OCI-LY1 (cell line): ENCODE results near the gene NKAIN2.

Experiments
- CTCF ChIP-seq: fragments of 200-600 bp; sonication (generic), shearing (Covaris generic); IDR thresholded peaks from 2 replicates; pipeline ENCODE4 v1.5.1; 2017; ENCODE audit warnings: mild to moderate bottlenecking, antibody characterized with exemption, low read length, moderate library complexity, mixed read lengths
- EZH2 ChIP-seq: fragments of 200-600 bp; sonication (generic), shearing (Covaris generic); IDR thresholded peaks from 2 replicates; pipeline ENCODE4 v1.8.0; 2017; ENCODE audit warnings: borderline replicate concordance, mixed run types, mild to moderate bottlenecking, antibody characterized with exemption, low read length, moderate library complexity, mixed read lengths

- TF ChIP-seq EZH2 (no peak), CTCF (no peak)
Measured at GRCh38 chr6:124590001-124590400, 786.3 kb downstream of the NKAIN2 start.
